M059J (cell line): ENCODE results near the gene PAX9. TPM values are rescaled to one million over a fixed set of nuclear protein-coding genes. Genes with fewer than 3 reads are reported as not detected.

Experiments used
- total RNA-seq: library from RNA; depleted of rRNA; stranded (reverse); fragments of >200 nt; shearing (Covaris generic); gene quantifications from 2 replicates; pipeline ENCODE4 v1.2.3, GENCODE V29; 2014; rRNA removed

Gene PAX9
- total RNA-seq, 1 experiment from 2014 or later: 2.2 TPM

Other genes with a start within 250 kb of the PAX9 start
- 0.10 TPM in 1 of 2 replicates, not detected in the other for gene NKX2-1, start 141.6 kb upstream of the PAX9 start, total RNA-seq
- gene NKX2-8, start 79.2 kb upstream of the PAX9 start, total RNA-seq: not detected in 2 replicates